ENCODE data around the gene RXRA. TPM values are rescaled to one million over a fixed set of nuclear protein-coding genes. Genes with fewer than 3 reads are reported as not detected.
A peak's percentile ranks its signal among the peaks of the same experiment; 100 is the strongest.

The RXRA gene
- total RNA-seq, 1 donor from 2014 or later = 49.4 TPM

GRCh38 chr9:134414900-134415425, 88.7 kb downstream of the RXRA start:
- H3K27me3 ChIP-seq = no peaks in the 10 kb centered on the region
- H3K4me3 ChIP-seq = no peak overlapping the region
- H3K9me3 ChIP-seq = no peaks in the 10 kb centered on the region
- H3K27ac ChIP-seq = peak overlapping the region; percentile 42
- H3K36me3 ChIP-seq = peaks cover 0 to 17% of the 10 kb centered on the region in 2 donors
- no peak for TF ChIP-seq POLR2A (IDR thresholded peaks at IDR 0.05)
- no peak for TF ChIP-seq POLR2AphosphoS5 (IDR thresholded peaks at IDR 0.05; ENCODE audit: insufficient read depth in 1 of 2, low read depth in 1 of 2)
- TF ChIP-seq CTCF (IDR thresholded peaks at IDR 0.05) = no peak
- H3K4me1 ChIP-seq = peaks cover 76% of the 10 kb centered on the region
- intact Hi-C loops (cut with DNase I) = no loop called here
- no peak for DNase-seq (ENCODE audit: extremely low spot score in 2 of 2)

DNA sequence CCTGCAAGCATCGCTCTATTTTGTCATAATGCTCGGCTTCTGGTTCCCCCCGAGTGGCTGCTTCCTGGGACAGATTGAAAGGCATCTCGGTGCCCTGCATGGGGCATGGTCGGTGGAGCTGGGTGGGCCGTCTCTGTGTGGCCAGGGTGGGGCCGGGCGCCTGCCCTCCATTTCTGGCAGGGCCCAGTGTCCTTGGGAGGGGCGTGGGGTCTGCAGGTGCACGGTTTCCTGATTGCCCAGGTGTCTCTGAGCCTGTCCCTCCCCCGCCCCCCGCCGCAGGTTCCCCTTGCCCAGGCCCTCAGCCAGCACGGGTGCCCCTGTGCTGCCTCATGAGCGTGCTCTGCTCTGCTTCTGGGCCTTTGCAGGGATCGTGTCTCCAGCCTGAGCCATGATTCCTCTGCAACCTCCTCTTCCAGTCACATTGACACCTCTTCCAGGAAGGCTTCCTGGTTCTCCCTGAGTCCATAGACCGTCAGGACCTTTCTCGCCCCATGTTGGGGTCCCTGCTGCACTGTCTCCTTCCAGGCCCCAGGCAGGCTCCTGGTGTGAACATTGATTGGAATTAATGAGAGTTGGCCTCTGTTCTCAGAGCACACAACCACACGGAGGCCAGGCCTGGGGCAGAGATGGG, 90.2 kb downstream of the RXRA start:
- Histone ChIP-seq H3K9me3 (no peaks in the 10 kb centered on the region), H3K36me3 (peaks cover 0 to 17% of the 10 kb centered on the region in 2 donors), H3K27me3 (no peaks in the 10 kb centered on the region), H3K27ac (no peak overlapping the region), H3K4me3 (no peak overlapping the region), H3K4me1 (peaks cover 71% of the 10 kb centered on the region)
- TF ChIP-seq POLR2A (IDR thresholded peaks at IDR 0.05) (no peak), POLR2AphosphoS5 (IDR thresholded peaks at IDR 0.05; ENCODE audit: insufficient read depth in 1 of 2, low read depth in 1 of 2) (no peak), CTCF (IDR thresholded peaks at IDR 0.05) (no peak)
- intact Hi-C loops (cut with DNase I) = no loop called here
- DNase-seq (ENCODE audit: extremely low spot score in 2 of 2) = no peak

DNA sequence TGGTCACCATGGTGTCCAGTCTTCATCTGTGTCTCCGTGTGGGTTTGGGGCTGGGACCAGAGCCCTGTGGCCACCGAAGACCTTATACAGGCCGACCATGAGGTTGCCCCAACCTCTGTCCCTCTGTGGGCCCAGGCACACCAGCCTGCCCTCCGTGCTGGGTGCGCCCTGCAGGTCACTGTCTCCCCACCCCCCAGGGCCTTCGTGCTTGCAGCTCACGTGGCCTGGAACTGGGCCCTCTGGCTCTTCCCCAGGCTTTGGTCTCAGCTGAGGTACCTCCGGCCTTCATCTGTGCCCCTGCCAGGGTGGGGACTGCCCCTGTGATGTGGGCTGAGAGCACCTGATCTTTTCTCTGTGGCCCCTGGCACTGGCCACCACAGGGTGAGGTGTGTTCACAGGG, 92.1 kb downstream of the RXRA start:
- intact Hi-C loops (cut with DNase I) = no loop called here
- peak overlapping the region; percentile 2 for H3K27ac ChIP-seq
- peaks cover 65% of the 10 kb centered on the region for H3K4me1 ChIP-seq
- peaks cover 0 to 20% of the 10 kb centered on the region in 2 donors for H3K36me3 ChIP-seq
- no peaks in the 10 kb centered on the region for H3K9me3 ChIP-seq
- H3K27me3 ChIP-seq = no peaks in the 10 kb centered on the region
- no peak for TF ChIP-seq POLR2AphosphoS5 (IDR thresholded peaks at IDR 0.05; ENCODE audit: insufficient read depth in 1 of 2, low read depth in 1 of 2)
- no peak for TF ChIP-seq POLR2A (IDR thresholded peaks at IDR 0.05)
- no peak for TF ChIP-seq CTCF (IDR thresholded peaks at IDR 0.05)
- no peak for DNase-seq (ENCODE audit: extremely low spot score in 2 of 2)
- H3K4me3 ChIP-seq = no peak overlapping the region

DNA sequence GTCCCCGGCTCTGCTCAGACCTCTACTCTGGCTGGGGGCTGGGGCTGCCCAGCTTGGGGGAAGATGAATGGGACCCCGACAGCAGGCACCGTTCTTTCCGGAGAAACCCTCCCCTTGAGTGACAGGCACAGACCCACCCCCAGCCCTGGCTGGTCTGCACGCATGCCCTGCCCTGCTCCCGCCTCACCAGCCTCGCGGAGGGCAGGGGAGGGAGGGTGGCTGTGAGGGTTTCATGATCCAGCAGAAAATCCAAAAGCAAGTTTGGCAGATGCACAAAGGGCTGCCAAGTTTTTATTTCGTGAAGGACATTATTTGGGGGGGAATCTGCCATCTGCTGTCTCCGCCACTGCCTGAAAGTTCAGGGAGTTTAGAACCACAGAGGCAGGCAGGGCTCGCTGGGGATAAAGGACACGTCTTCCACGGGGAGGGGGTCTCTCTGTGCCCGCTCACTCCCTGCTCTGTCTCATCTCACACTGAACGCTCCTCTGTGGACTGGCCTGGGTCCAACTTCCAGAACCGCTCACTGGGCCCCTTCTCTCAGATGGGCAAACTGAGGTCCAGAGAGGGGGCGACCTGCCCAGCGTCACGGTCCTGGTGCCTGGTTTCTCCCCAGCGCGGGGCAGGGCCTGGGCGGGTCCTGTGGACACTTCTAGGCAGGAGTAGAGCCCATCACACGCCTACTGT, 92.9 kb downstream of the RXRA start:
- Histone ChIP-seq H3K27me3 (no peaks in the 10 kb centered on the region), H3K9me3 (no peaks in the 10 kb centered on the region), H3K4me3 (no peak overlapping the region), H3K4me1 (peaks cover 57% of the 10 kb centered on the region), H3K36me3 (peaks cover 0 to 28% of the 10 kb centered on the region in 2 donors), H3K27ac (peak overlapping the region; percentile 2)
- intact Hi-C loops (cut with DNase I) = no loop called here
- no peak for DNase-seq (ENCODE audit: extremely low spot score in 2 of 2)
- TF ChIP-seq CTCF (IDR thresholded peaks at IDR 0.05) (no peak), POLR2AphosphoS5 (IDR thresholded peaks at IDR 0.05; ENCODE audit: insufficient read depth in 1 of 2, low read depth in 1 of 2) (peak in 1 of 2 donors; percentile 6)

GRCh38 chr9:134419684-134420076, 93.4 kb downstream of the RXRA start:
- H3K36me3 ChIP-seq = peaks cover 0 to 30% of the 10 kb centered on the region in 2 donors
- TF ChIP-seq POLR2AphosphoS5 (IDR thresholded peaks at IDR 0.05; ENCODE audit: insufficient read depth in 1 of 2, low read depth in 1 of 2) = no peak
- TF ChIP-seq CTCF (IDR thresholded peaks at IDR 0.05) = peak in 1 of 3 experiments; percentile 5
- no peaks in the 10 kb centered on the region for H3K9me3 ChIP-seq
- no peak overlapping the region for H3K4me3 ChIP-seq
- intact Hi-C loops (cut with DNase I) = no loop called here
- DNase-seq (ENCODE audit: extremely low spot score in 2 of 2) = no peak
- H3K4me1 ChIP-seq = peaks cover 52% of the 10 kb centered on the region
- H3K27me3 ChIP-seq = no peaks in the 10 kb centered on the region
- peak overlapping the region; percentile 2 for H3K27ac ChIP-seq

Data from vagina (tissue), 2 donors.